Central memory CD8-positive, alpha-beta T cell (primary cell): ENCODE measurements around the gene UBR3.
"Not testable (repeated sequence)": the region's sequence is repeated elsewhere in the genome, so short reads cannot be mapped to it uniquely, and the experiment has no call there.

Experiments
- ATAC-seq: fragments of 150-1000 bp; cut with Tn5 transposase; replicated peaks from 2 replicates; pipeline ENCODE4 v1.10.0; 2022; ENCODE audit warnings: mild to moderate bottlenecking, moderate FRiP score, moderate number of reproducible peaks; ENCODE audit not compliant: poor library complexity, severe bottlenecking; ENCODE audit errors: extremely low read depth
- DNase-seq, 2 donors: peaks; one replicate each; pipeline ENCODE4 v3.0.0; 2021; ENCODE audit warnings: low spot score in 2 of 2
- H3K27ac Mint-ChIP-seq: one replicate; pipeline ENCODE4 v1.8.0; 2022; ENCODE audit warnings: low read depth, mild to moderate bottlenecking, moderate library complexity, mixed read lengths
- H3K27me3 Mint-ChIP-seq: one replicate; pipeline ENCODE4 v1.8.0; 2022; ENCODE audit warnings: mixed read lengths
- H3K36me3 Mint-ChIP-seq: one replicate; pipeline ENCODE4 v1.8.0; 2022; ENCODE audit warnings: mild to moderate bottlenecking, moderate library complexity, mixed read lengths; ENCODE audit not compliant: insufficient read depth
- H3K4me1 Mint-ChIP-seq: one replicate; pipeline ENCODE4 v1.8.0; 2022; ENCODE audit warnings: mixed read lengths
- H3K4me3 Mint-ChIP-seq: one replicate; pipeline ENCODE4 v1.8.0; 2022; ENCODE audit warnings: mild to moderate bottlenecking, moderate library complexity, mixed read lengths
- H3K9me3 Mint-ChIP-seq: one replicate; pipeline ENCODE4 v1.8.0; 2022; ENCODE audit warnings: mixed read lengths

Gene UBR3

GRCh38 chr2:169936652-169937051, 109.4 kb downstream of the UBR3 start:
- not testable (repeated sequence) for H3K27ac Mint-ChIP-seq, DNase-seq, H3K4me3 Mint-ChIP-seq, H3K27me3 Mint-ChIP-seq, H3K4me1 Mint-ChIP-seq, H3K9me3 Mint-ChIP-seq, ATAC-seq
- peaks cover 17% of the 10 kb centered on the region for H3K36me3 Mint-ChIP-seq

DNA sequence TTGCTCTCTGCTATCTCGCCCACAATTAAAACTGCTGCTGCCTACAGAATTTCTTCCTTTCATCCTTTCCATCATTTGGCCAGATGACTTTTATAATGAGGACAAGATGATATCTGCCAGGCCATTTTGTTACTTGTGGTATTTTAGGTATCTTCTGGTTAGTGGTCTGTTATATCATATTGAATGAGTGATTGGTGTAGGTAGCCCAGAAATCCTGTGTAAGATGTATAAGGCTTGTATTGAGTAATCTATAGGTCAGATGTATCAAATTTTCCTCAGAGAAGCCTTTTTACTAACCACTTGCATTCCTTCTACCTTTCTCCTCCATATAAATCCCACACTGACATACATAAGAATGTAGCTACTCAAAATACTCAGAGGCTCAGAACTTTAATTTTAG, 118.3 kb downstream of the UBR3 start:
- no peak overlapping the region for H3K4me3 Mint-ChIP-seq
- no peaks in the 10 kb centered on the region for H3K4me1 Mint-ChIP-seq
- ATAC-seq, result no peak
- peaks cover 24% of the 10 kb centered on the region for H3K36me3 Mint-ChIP-seq
- no peak overlapping the region for H3K27ac Mint-ChIP-seq
- H3K27me3 Mint-ChIP-seq, result no peaks in the 10 kb centered on the region
- H3K9me3 Mint-ChIP-seq, result no peaks in the 10 kb centered on the region
- DNase-seq, result no peak

GRCh38 chr2:169946092-169946491, 118.8 kb downstream of the UBR3 start:
- no peaks in the 10 kb centered on the region for H3K4me1 Mint-ChIP-seq
- H3K4me3 Mint-ChIP-seq, result no peak overlapping the region
- H3K27me3 Mint-ChIP-seq, result no peaks in the 10 kb centered on the region
- H3K9me3 Mint-ChIP-seq, result no peaks in the 10 kb centered on the region
- H3K36me3 Mint-ChIP-seq, result peaks cover 23% of the 10 kb centered on the region
- ATAC-seq, result no peak
- no peak overlapping the region for H3K27ac Mint-ChIP-seq
- no peak for DNase-seq

GRCh38 chr2:169946546-169946945, 119.3 kb downstream of the UBR3 start:
- ATAC-seq (no peak), DNase-seq (no peak)
- no peaks in the 10 kb centered on the region for H3K4me1 Mint-ChIP-seq
- H3K36me3 Mint-ChIP-seq, result peaks cover 22% of the 10 kb centered on the region
- no peaks in the 10 kb centered on the region for H3K9me3 Mint-ChIP-seq
- H3K4me3 Mint-ChIP-seq, result no peak overlapping the region
- H3K27me3 Mint-ChIP-seq, result no peaks in the 10 kb centered on the region
- no peak overlapping the region for H3K27ac Mint-ChIP-seq

GRCh38 chr2:169955940-169956339, 128.7 kb downstream of the UBR3 start:
- Mint-ChIP-seq H3K4me1 (no peaks in the 10 kb centered on the region), H3K9me3 (no peaks in the 10 kb centered on the region), H3K27me3 (no peaks in the 10 kb centered on the region), H3K27ac (no peak overlapping the region), H3K36me3 (peaks cover 12% of the 10 kb centered on the region), H3K4me3 (no peak overlapping the region)
- no peak for ATAC-seq
- DNase-seq, result no peak

GRCh38 chr2:169957219-169957618, 130.0 kb downstream of the UBR3 start:
- ATAC-seq, H3K27ac Mint-ChIP-seq, DNase-seq, H3K27me3 Mint-ChIP-seq, H3K4me1 Mint-ChIP-seq, H3K4me3 Mint-ChIP-seq, H3K9me3 Mint-ChIP-seq: not testable (repeated sequence)
- peaks cover 12% of the 10 kb centered on the region for H3K36me3 Mint-ChIP-seq

DNA sequence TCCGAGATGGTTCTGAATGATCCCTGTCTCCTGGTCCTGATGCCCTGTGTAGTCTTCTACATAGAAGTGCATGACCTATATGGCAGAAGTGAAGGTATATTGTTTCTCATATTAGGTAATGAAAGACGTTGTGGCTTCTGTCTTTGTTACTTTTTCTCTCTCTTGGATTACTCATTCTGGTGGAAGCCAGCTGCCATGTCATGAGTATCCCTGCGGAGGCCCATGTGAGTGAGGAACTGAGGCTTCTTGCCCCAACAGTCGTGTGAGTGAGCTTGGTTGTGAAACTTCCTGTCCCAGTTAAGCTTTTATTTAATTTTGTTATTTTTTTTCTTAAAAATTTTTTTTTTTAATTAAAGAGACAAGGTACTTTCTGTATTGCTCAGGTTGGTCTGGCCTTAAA, 134.7 kb downstream of the UBR3 start:
- no peak overlapping the region for H3K27ac Mint-ChIP-seq
- no peak for ATAC-seq
- H3K36me3 Mint-ChIP-seq, result peaks cover 13% of the 10 kb centered on the region
- no peaks in the 10 kb centered on the region for H3K9me3 Mint-ChIP-seq
- H3K27me3 Mint-ChIP-seq, result no peaks in the 10 kb centered on the region
- H3K4me1 Mint-ChIP-seq, result no peaks in the 10 kb centered on the region
- H3K4me3 Mint-ChIP-seq, result no peak overlapping the region
- no peak for DNase-seq

- H3K4me1 Mint-ChIP-seq, result no peaks in the 10 kb centered on the region
- DNase-seq (no peak), ATAC-seq (no peak)
- H3K27ac Mint-ChIP-seq, result no peak overlapping the region
- H3K27me3 Mint-ChIP-seq, result no peaks in the 10 kb centered on the region
- H3K4me3 Mint-ChIP-seq, result no peak overlapping the region
- H3K9me3 Mint-ChIP-seq, result no peaks in the 10 kb centered on the region
- H3K36me3 Mint-ChIP-seq, result peaks cover 8% of the 10 kb centered on the region
These were observed 136.5 kb downstream of the UBR3 start for GRCh38 chr2:169963786-169964185.

- Mint-ChIP-seq H3K4me3 (no peak overlapping the region), H3K9me3 (no peaks in the 10 kb centered on the region), H3K27me3 (no peaks in the 10 kb centered on the region), H3K4me1 (no peaks in the 10 kb centered on the region), H3K36me3 (peaks cover 12% of the 10 kb centered on the region), H3K27ac (no peak overlapping the region)
- ATAC-seq (no peak), DNase-seq (no peak)
These were observed 137.5 kb downstream of the UBR3 start for GRCh38 chr2:169964740-169965139.

GRCh38 chr2:169965495-169965894, 138.2 kb downstream of the UBR3 start:
- H3K9me3 Mint-ChIP-seq, result no peaks in the 10 kb centered on the region
- ATAC-seq (no peak), DNase-seq (no peak)
- no peak overlapping the region for H3K27ac Mint-ChIP-seq
- no peaks in the 10 kb centered on the region for H3K27me3 Mint-ChIP-seq
- no peak overlapping the region for H3K4me3 Mint-ChIP-seq
- peaks cover 15% of the 10 kb centered on the region for H3K36me3 Mint-ChIP-seq
- no peaks in the 10 kb centered on the region for H3K4me1 Mint-ChIP-seq

GRCh38 chr2:169966454-169966853, 139.2 kb downstream of the UBR3 start:
- ATAC-seq, result no peak
- no peaks in the 10 kb centered on the region for H3K27me3 Mint-ChIP-seq
- no peak overlapping the region for H3K27ac Mint-ChIP-seq
- no peaks in the 10 kb centered on the region for H3K4me1 Mint-ChIP-seq
- peaks cover 14% of the 10 kb centered on the region for H3K36me3 Mint-ChIP-seq
- DNase-seq, result no peak
- no peak overlapping the region for H3K4me3 Mint-ChIP-seq
- H3K9me3 Mint-ChIP-seq, result no peaks in the 10 kb centered on the region

- ATAC-seq, result no peak
- DNase-seq, result no peak
- no peaks in the 10 kb centered on the region for H3K27me3 Mint-ChIP-seq
- no peak overlapping the region for H3K4me3 Mint-ChIP-seq
- no peak overlapping the region for H3K27ac Mint-ChIP-seq
- H3K36me3 Mint-ChIP-seq, result peaks cover 16% of the 10 kb centered on the region
- no peaks in the 10 kb centered on the region for H3K9me3 Mint-ChIP-seq
- H3K4me1 Mint-ChIP-seq, result no peaks in the 10 kb centered on the region
These were observed 141.5 kb downstream of the UBR3 start for GRCh38 chr2:169968743-169969142.

DNA sequence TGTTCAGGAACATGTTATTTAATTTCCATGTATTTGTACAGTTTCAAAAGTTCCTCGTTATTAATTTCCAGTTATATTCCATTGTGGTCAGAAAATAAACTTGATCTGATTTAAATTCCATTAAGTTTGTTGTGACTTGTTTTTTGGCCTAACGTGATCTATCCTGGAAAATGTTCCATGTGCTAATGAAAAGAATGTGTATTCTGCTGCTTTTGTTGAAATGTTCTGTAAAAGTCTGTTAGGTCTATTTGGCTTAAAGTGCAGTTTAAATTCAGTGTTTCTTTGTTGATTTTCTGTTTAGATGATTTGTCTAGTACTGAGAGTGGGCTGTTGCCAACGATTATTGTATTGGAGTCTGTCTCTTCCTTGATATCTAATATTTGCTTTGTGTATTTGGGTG, 148.0 kb downstream of the UBR3 start:
- peaks cover 17% of the 10 kb centered on the region for H3K36me3 Mint-ChIP-seq
- H3K4me3 Mint-ChIP-seq, result no peak overlapping the region
- H3K9me3 Mint-ChIP-seq, result peaks cover 21% of the 10 kb centered on the region
- no peak for DNase-seq
- no peak for ATAC-seq
- no peak overlapping the region for H3K27ac Mint-ChIP-seq
- H3K27me3 Mint-ChIP-seq, result no peaks in the 10 kb centered on the region
- peaks cover 7% of the 10 kb centered on the region for H3K4me1 Mint-ChIP-seq

GRCh38 chr2:169976335-169976851, 149.1 kb downstream of the UBR3 start:
- H3K27ac Mint-ChIP-seq, result no peak overlapping the region
- H3K36me3 Mint-ChIP-seq, result peaks cover 17% of the 10 kb centered on the region
- peaks cover 7% of the 10 kb centered on the region for H3K4me1 Mint-ChIP-seq
- no peak for DNase-seq
- ATAC-seq, result no peak
- no peaks in the 10 kb centered on the region for H3K27me3 Mint-ChIP-seq
- H3K4me3 Mint-ChIP-seq, result no peak overlapping the region
- peaks cover 21% of the 10 kb centered on the region for H3K9me3 Mint-ChIP-seq
